Cardiac muscle cell (in vitro differentiated cells and primary cell): ENCODE data around the gene MANEAL. TPM values are rescaled to one million over a fixed set of nuclear protein-coding genes. Genes with fewer than 3 reads are reported as not detected.

Experiments
- DNase-seq, 2 donors: peaks; one replicate each; pipeline versions ENCODE4 v3.0.0 to v3.0.0-alpha.2; 2010 to 2017; ENCODE audit warnings: low read depth in 1 of 2, low spot score in 1 of 2
- H3K27ac ChIP-seq: fragments of 200-600 bp; sonication (generic); 2 replicates; pipeline ENCODE4 v1.5.1; 2016
- H3K27me3 ChIP-seq: fragments of 200-600 bp; sonication (generic); 2 replicates; pipeline ENCODE4 v1.6.0; 2016; ENCODE audit warnings: control low read depth
- H3K36me3 ChIP-seq: fragments of 200-600 bp; sonication (generic); 2 replicates; pipeline ENCODE4 v1.5.1; 2016; ENCODE audit warnings: control low read depth
- H3K4me1 ChIP-seq: fragments of 200-600 bp; sonication (generic); 2 replicates; pipeline ENCODE4 v1.8.1; 2017; ENCODE audit warnings: low read depth, mild to moderate bottlenecking, mixed run types
- H3K4me3 ChIP-seq: fragments of 200-600 bp; sonication (generic); 2 replicates; pipeline ENCODE4 v1.5.1; 2016; ENCODE audit warnings: mild to moderate bottlenecking
- H3K9me3 ChIP-seq: fragments of 200-600 bp; sonication (generic); 2 replicates; pipeline ENCODE4 v1.5.1; 2017; ENCODE audit warnings: low read depth, mild to moderate bottlenecking, control low read depth
- CTCF ChIP-seq: IDR thresholded peaks from 2 replicates; pipeline ENCODE4 v1.5.1; 2012; ENCODE audit warnings: low read depth, mild to moderate bottlenecking, low read length
- polyA plus RNA-seq: library from polyadenylated mRNA; unstranded; fragments of >200 nt; fragmentation: Nextera tagmentation; extraction: Ambion mirVana; gene quantifications from 2 replicates; pipeline ENCODE4 v1.2.1, GENCODE V29; 2016
- total RNA-seq: library from RNA; depleted of rRNA; stranded (reverse); fragments of >200 nt; gene quantifications from 2 replicates; pipeline ENCODE4 v1.2.3, GENCODE V29; 2016

Gene MANEAL
- total and polyA plus RNA-seq, 2 experiments from 2014 or later = 1.3 to 4.1 TPM

GRCh38 chr1:37824001-37824400, 30.4 kb downstream of the MANEAL start:
- no peaks in the 10 kb centered on the region for H3K9me3 ChIP-seq
- TF ChIP-seq CTCF = no peak
- no peak overlapping the region for H3K4me3 ChIP-seq
- H3K27ac ChIP-seq = no peak overlapping the region
- no peaks in the 10 kb centered on the region for H3K27me3 ChIP-seq
- no peak for DNase-seq
- peaks cover 34% of the 10 kb centered on the region for H3K36me3 ChIP-seq
- H3K4me1 ChIP-seq = no peaks in the 10 kb centered on the region

- no peak for DNase-seq
These were observed 31.9 kb downstream of the MANEAL start for GRCh38 chr1:37825506-37825905.

GRCh38 chr1:37828410-37829074, 34.9 kb downstream of the MANEAL start:
- Histone ChIP-seq H3K27ac (no peak overlapping the region), H3K9me3 (no peaks in the 10 kb centered on the region), H3K27me3 (no peaks in the 10 kb centered on the region), H3K4me3 (no peak overlapping the region), H3K4me1 (no peaks in the 10 kb centered on the region), H3K36me3 (peaks cover 29% of the 10 kb centered on the region)
- no peak for TF ChIP-seq CTCF
- no peak for DNase-seq

More at GRCh38 chr1:37825506-37825905, 31.9 kb downstream of the MANEAL start:
- H3K27ac ChIP-seq = no peak overlapping the region
- no peaks in the 10 kb centered on the region for H3K4me1 ChIP-seq
- H3K27me3 ChIP-seq = no peaks in the 10 kb centered on the region
- H3K36me3 ChIP-seq = peaks cover 33% of the 10 kb centered on the region
- H3K9me3 ChIP-seq = no peaks in the 10 kb centered on the region
- TF ChIP-seq CTCF = no peak
- no peak overlapping the region for H3K4me3 ChIP-seq

GRCh38 chr1:37831109-37831508, 37.5 kb downstream of the MANEAL start:
- peaks cover 42% of the 10 kb centered on the region for H3K36me3 ChIP-seq
- no peaks in the 10 kb centered on the region for H3K9me3 ChIP-seq
- no peaks in the 10 kb centered on the region for H3K27me3 ChIP-seq
- H3K4me1 ChIP-seq = no peaks in the 10 kb centered on the region
- no peak overlapping the region for H3K27ac ChIP-seq
- H3K4me3 ChIP-seq = no peak overlapping the region
- no peak for DNase-seq
- TF ChIP-seq CTCF = no peak

GRCh38 chr1:37831809-37832208, 38.2 kb downstream of the MANEAL start:
- no peaks in the 10 kb centered on the region for H3K9me3 ChIP-seq
- DNase-seq = no peak
- no peaks in the 10 kb centered on the region for H3K27me3 ChIP-seq
- H3K4me3 ChIP-seq = no peak overlapping the region
- H3K36me3 ChIP-seq = peaks cover 44% of the 10 kb centered on the region
- no peak overlapping the region for H3K27ac ChIP-seq
- H3K4me1 ChIP-seq = no peaks in the 10 kb centered on the region
- TF ChIP-seq CTCF = no peak

GRCh38 chr1:37836788-37837187, 43.1 kb downstream of the MANEAL start:
- Histone ChIP-seq H3K27ac (no peak overlapping the region), H3K4me1 (no peaks in the 10 kb centered on the region), H3K4me3 (no peak overlapping the region), H3K9me3 (no peaks in the 10 kb centered on the region), H3K27me3 (no peaks in the 10 kb centered on the region), H3K36me3 (peaks cover 46% of the 10 kb centered on the region)
- no peak for TF ChIP-seq CTCF
- DNase-seq = no peak
